H1 (cell line): ENCODE data around the gene TACC2. TPM values are rescaled to one million over a fixed set of nuclear protein-coding genes. Genes with fewer than 3 reads are reported as not detected.

Experiments
- CTCF ChIA-PET: fragments of 300-600 bp; sonication (Branson Sonifier 250); formaldehyde crosslinking; loops from one replicate; lab custom pipeline; 2021; ENCODE audit not compliant: partially characterized antibody; lab: Charles Lee
- POLR2A ChIA-PET: fragments of 300-600 bp; sonication (Branson Sonifier 250); formaldehyde crosslinking; loops from one replicate; lab custom pipeline; 2021; ENCODE audit warnings: inconsistent platforms; ENCODE audit not compliant: partially characterized antibody; lab: Charles Lee
- DNase-seq, 2 experiments: peaks; one replicate each; pipeline versions ENCODE4 v3.0.0 to v3.0.0-alpha.2; 2010 to 2022; ENCODE audit warnings: low spot score in 2 of 2, low read depth in 1 of 2, mixed read lengths in 1 of 2
- FAIRE-seq: peaks from 2 replicates; lab custom pipeline; 2011; peaks lifted over from hg19 to GRCh38; lab: Jason Lieb, UNC
- H2AFZ ChIP-seq: 2 replicates; pipeline ENCODE4 v1.8.1; 2012; ENCODE audit warnings: low read length, inconsistent platforms
- H2AK5ac ChIP-seq: 2 replicates; pipeline ENCODE4 v1.6.1; 2013; ENCODE audit warnings: low read depth, low read length
- H2BK120ac ChIP-seq: replicated peaks from 2 replicates; pipeline ENCODE3; 2013; ENCODE audit warnings: low read depth, low read length, inconsistent platforms
- H2BK12ac ChIP-seq: 2 replicates; pipeline ENCODE4 v1.6.1; 2013; ENCODE audit warnings: low read depth, low read length
- H2BK15ac ChIP-seq: 2 replicates; pipeline ENCODE4 v1.6.1; 2013; ENCODE audit warnings: low read length
- H2BK20ac ChIP-seq: 2 replicates; pipeline ENCODE4 v1.6.1; 2013; ENCODE audit warnings: low read length
- H2BK5ac ChIP-seq: 2 replicates; pipeline ENCODE4 v1.6.1; 2013; ENCODE audit warnings: low read depth, low read length
- H3K14ac ChIP-seq: 2 replicates; pipeline ENCODE4 v1.6.1; 2013; ENCODE audit warnings: inconsistent platforms; ENCODE audit not compliant: insufficient read length
- H3K18ac ChIP-seq: 2 replicates; pipeline ENCODE4 v1.6.1; 2013; ENCODE audit warnings: low read length; ENCODE audit errors: extremely low read depth
- H3K23ac ChIP-seq: 2 replicates; pipeline ENCODE4 v1.6.1; 2013; ENCODE audit warnings: inconsistent platforms; ENCODE audit not compliant: insufficient read length
- H3K23me2 ChIP-seq: 2 replicates; pipeline ENCODE4 v1.6.1; 2013; ENCODE audit warnings: low read depth, low read length
- H3K27ac ChIP-seq: 2 replicates; pipeline ENCODE4 v1.6.1; 2011; ENCODE audit warnings: low read depth, low read length, inconsistent platforms
- H3K27me3 ChIP-seq, 4 experiments: replicated peaks in 1 of 4; 1 replicate in 1 of 4; 2 replicates in 3 of 4; pipeline versions ENCODE4 v1.6.1 to v1.8.1; 2011 to 2013; ENCODE audit warnings: low read length in 3 of 4, mild to moderate bottlenecking in 3 of 4, inconsistent platforms in 2 of 4, mixed read lengths in 2 of 4, moderate library complexity in 1 of 4; ENCODE audit not compliant: control insufficient read depth in 3 of 4, insufficient read depth in 3 of 4; ENCODE audit errors: extremely low read depth in 1 of 4
- H3K36me3 ChIP-seq, 4 experiments: 2 replicates each; pipeline versions ENCODE4 v1.6.1 to v1.8.1; 2011 to 2013; ENCODE audit warnings: mild to moderate bottlenecking in 4 of 4, low read length in 3 of 4, moderate library complexity in 2 of 4, control low read depth in 1 of 4, inconsistent platforms in 1 of 4; ENCODE audit not compliant: insufficient read depth in 4 of 4, control insufficient read depth in 2 of 4
- H3K4ac ChIP-seq: replicated peaks from 2 replicates; pipeline ENCODE3; 2013; ENCODE audit warnings: low read length, low read depth, mixed read lengths, inconsistent platforms; ENCODE audit not compliant: insufficient read length
- H3K4me1 ChIP-seq, 4 experiments: replicated peaks in 1 of 4; 1 replicate in 1 of 4; 2 replicates in 3 of 4; pipeline versions ENCODE4 v1.6.1 to v1.8.1; 2011 to 2013; ENCODE audit warnings: low read length in 3 of 4, inconsistent platforms in 2 of 4, mixed read lengths in 1 of 4; ENCODE audit not compliant: insufficient read depth in 4 of 4, control insufficient read depth in 3 of 4
- H3K4me2 ChIP-seq, 2 experiments: 2 replicates each; pipeline versions ENCODE4 v1.6.1 to v1.8.1; 2011 to 2013; ENCODE audit warnings: low read depth in 2 of 2, low read length in 2 of 2, control low read depth in 1 of 2, inconsistent platforms in 1 of 2, mild to moderate bottlenecking in 1 of 2; ENCODE audit not compliant: insufficient read depth in 1 of 2
- H3K4me3 ChIP-seq, 4 experiments: fragments of 200-600, 300-600 bp in 1 of 4; sonication (generic), shearing (Covaris generic), sonication (Bioruptor Twin) in 1 of 4; 2 replicates each; pipeline versions ENCODE4 v1.5.1 to v1.8.1; 2011 to 2016; ENCODE audit warnings: low read length in 4 of 4, low read depth in 3 of 4, control low read depth in 2 of 4, inconsistent platforms in 2 of 4, mild to moderate bottlenecking in 2 of 4, mixed read lengths in 1 of 4, moderate library complexity in 1 of 4; ENCODE audit not compliant: insufficient read depth in 2 of 4; ENCODE audit errors: extremely low read depth in 1 of 4
- H3K56ac ChIP-seq: replicated peaks from 2 replicates; pipeline ENCODE3; 2013; ENCODE audit warnings: low read depth, mild to moderate bottlenecking, mixed read lengths, low read length, inconsistent platforms; ENCODE audit not compliant: insufficient read length
- H3K79me1 ChIP-seq: 2 replicates; pipeline ENCODE4 v1.6.1; 2013; ENCODE audit warnings: low read depth, low read length, control low read depth
- H3K79me2 ChIP-seq, 2 experiments: 2 replicates each; pipeline versions ENCODE4 v1.6.1 to v1.8.1; 2012 to 2013; ENCODE audit warnings: low read length in 2 of 2, mild to moderate bottlenecking in 2 of 2, inconsistent platforms in 1 of 2; ENCODE audit not compliant: insufficient read depth in 2 of 2, control insufficient read depth in 1 of 2
- H3K9ac ChIP-seq, 4 experiments: replicated peaks in 1 of 4; 1 replicate in 1 of 4; 2 replicates in 3 of 4; pipeline versions ENCODE4 v1.6.1 to v1.8.1; 2011 to 2013; ENCODE audit warnings: low read depth in 3 of 4, low read length in 3 of 4, control low read depth in 2 of 4, mild to moderate bottlenecking in 2 of 4, moderate library complexity in 2 of 4, inconsistent platforms in 1 of 4; ENCODE audit errors: extremely low read depth in 1 of 4
- H3K9me3 ChIP-seq, 2 experiments: 2 replicates each; pipeline versions ENCODE4 v1.6.1 to v1.8.1; 2012 to 2013; ENCODE audit warnings: mild to moderate bottlenecking in 2 of 2, moderate library complexity in 2 of 2, control low read depth in 1 of 2, inconsistent platforms in 1 of 2, low read depth in 1 of 2, low read length in 1 of 2, mixed read lengths in 1 of 2; ENCODE audit not compliant: insufficient read depth in 2 of 2
- H4K20me1 ChIP-seq, 2 experiments: replicated peaks in 1 of 2; 2 replicates each; pipeline versions ENCODE3 to v1.8.1; 2011 to 2013; ENCODE audit warnings: inconsistent platforms in 2 of 2, low read length in 2 of 2, mild to moderate bottlenecking in 1 of 2; ENCODE audit not compliant: insufficient read depth in 2 of 2, control insufficient read depth in 1 of 2
- H4K5ac ChIP-seq: 2 replicates; pipeline ENCODE4 v1.6.1; 2013; ENCODE audit warnings: low read length, low read depth, mixed read lengths, inconsistent platforms; ENCODE audit not compliant: insufficient read length
- H4K8ac ChIP-seq: 2 replicates; pipeline ENCODE4 v1.8.0; 2013; ENCODE audit warnings: mild to moderate bottlenecking, moderate library complexity, low read length, inconsistent platforms; ENCODE audit not compliant: insufficient read depth; ENCODE audit errors: extremely low read depth
- H4K91ac ChIP-seq: replicated peaks from 2 replicates; pipeline ENCODE3; 2013; ENCODE audit warnings: low read length, mixed read lengths, inconsistent platforms; ENCODE audit not compliant: insufficient read length
- CREB1 ChIP-seq: IDR thresholded peaks from 2 replicates; pipeline ENCODE4 v1.6.1; 2012; ENCODE audit warnings: inconsistent platforms
- GABPA ChIP-seq: IDR thresholded peaks from 2 replicates; pipeline ENCODE4 v1.6.1; 2011; ENCODE audit warnings: mild to moderate bottlenecking, low read length, moderate library complexity, borderline replicate concordance; ENCODE audit not compliant: insufficient read depth
- HDAC2 ChIP-seq, 2 experiments: fragments of 300-600 bp in 1 of 2; sonication (generic) in 1 of 2; IDR thresholded peaks; 2 replicates each; pipeline ENCODE4 v1.6.1; 2011 to 2012; ENCODE audit warnings: low read depth in 2 of 2, low read length in 2 of 2, mild to moderate bottlenecking in 2 of 2, moderate library complexity in 2 of 2, borderline replicate concordance in 1 of 2, inconsistent platforms in 1 of 2
- HDAC6 ChIP-seq: IDR thresholded peaks from one replicate; pipeline ENCODE4 v1.7.1; 2012; ENCODE audit warnings: low read depth, mild to moderate bottlenecking, inconsistent platforms, low read length, moderate library complexity
- JUN ChIP-seq: IDR thresholded peaks from 2 replicates; pipeline ENCODE4 v1.6.1; 2011; ENCODE audit warnings: low read depth, mild to moderate bottlenecking, improper control_type of control experiment, low read length
- RBBP5 ChIP-seq: IDR thresholded peaks from 2 replicates; pipeline ENCODE4 v1.7.1; 2012; ENCODE audit warnings: low read depth, mild to moderate bottlenecking, inconsistent platforms, low read length, moderate library complexity, borderline replicate concordance
- SP2 ChIP-seq: IDR thresholded peaks from 2 replicates; pipeline ENCODE4 v1.6.1; 2012; ENCODE audit warnings: mild to moderate bottlenecking, low read length, inconsistent platforms
- SUZ12 ChIP-seq: fragments of 200-600 bp; sonication (generic); IDR thresholded peaks from 2 replicates; pipeline ENCODE4 v1.6.1; 2012; ENCODE audit warnings: mild to moderate bottlenecking, inconsistent platforms, low read length, moderate library complexity, mixed read lengths
- TAF1 ChIP-seq: IDR thresholded peaks from 2 replicates; pipeline ENCODE4 v1.6.1; 2011; ENCODE audit warnings: mild to moderate bottlenecking, low read depth, low read length
- TBP ChIP-seq: IDR thresholded peaks from 2 replicates; pipeline ENCODE4 v1.6.1; 2011; ENCODE audit warnings: low read depth, low read length, improper control_type of control experiment
- YY1 ChIP-seq: IDR thresholded peaks from 2 replicates; pipeline ENCODE4 v1.6.1; 2011; ENCODE audit warnings: low read depth, mild to moderate bottlenecking, low read length
- WGBS, 2 experiments: shearing (Covaris generic) in 1 of 2; methylation state at CpG; one replicate each; pipeline versions ENCODE4 v1.1.6 to v1.1.7; 2013 to 2015; ENCODE audit warnings: low lambda C conversion rate in 2 of 2, mixed read lengths in 2 of 2, inconsistent platforms in 1 of 2, low coverage in 1 of 2, missing lambda C conversion rate in 1 of 2; ENCODE audit not compliant: insufficient replicate concordance in 2 of 2, insufficient coverage in 1 of 2, insufficient read length in 1 of 2; ENCODE audit errors: extremely low coverage in 1 of 2, missing lambda C conversion rate in 1 of 2; 5-methylcytosine and 5-hydroxymethylcytosine counted together
- polyA plus RNA-seq, 7 experiments: library from polyadenylated mRNA; depleted of rRNA in 3 of 7; stranded (reverse) in 5 of 7; unstranded in 2 of 7; fragments of >200 nt in 5 of 7; fragments of 200-250 nt in 2 of 7; gene quantifications; 1 replicate in 5 of 7; 2 replicates in 1 of 7; 4 replicates in 1 of 7; pipeline versions ENCODE4 v1.2.1 to v1.2.3, GENCODE V29; 2011 to 2013; ENCODE audit warnings: missing spikeins in 2 of 7, mixed read lengths in 2 of 7
- total RNA-seq: library from RNA; stranded (reverse); fragmentation: NEBNext Ultra II Directional; extraction: Animal tissue kit (Norgen Biotek cat#: 25700); gene quantifications from 2 replicates; pipeline ENCODE4 v1.2.1, GENCODE V29; 2021
- TF ChIP-seq, protein P1 (sequence below), 3 experiments: IDR thresholded peaks; 1 replicate in 2 of 3; 2 replicates in 1 of 3; pipeline versions ENCODE4 v1.5.1 to v1.6.1; 2011; ENCODE audit warnings: low read length in 3 of 3, mild to moderate bottlenecking in 3 of 3, inconsistent platforms in 2 of 3, low read depth in 1 of 3, moderate library complexity in 1 of 3; ENCODE audit not compliant: insufficient read depth in 1 of 3; ENCODE audit errors: control extremely low read depth in 1 of 3

Gene TACC2
- total and polyA plus RNA-seq, 2 of the 8 experiments (the other 6 are each of a cell fraction or from before 2014, with no cell fraction given), result 21.2 to 46.6 TPM

DNA sequence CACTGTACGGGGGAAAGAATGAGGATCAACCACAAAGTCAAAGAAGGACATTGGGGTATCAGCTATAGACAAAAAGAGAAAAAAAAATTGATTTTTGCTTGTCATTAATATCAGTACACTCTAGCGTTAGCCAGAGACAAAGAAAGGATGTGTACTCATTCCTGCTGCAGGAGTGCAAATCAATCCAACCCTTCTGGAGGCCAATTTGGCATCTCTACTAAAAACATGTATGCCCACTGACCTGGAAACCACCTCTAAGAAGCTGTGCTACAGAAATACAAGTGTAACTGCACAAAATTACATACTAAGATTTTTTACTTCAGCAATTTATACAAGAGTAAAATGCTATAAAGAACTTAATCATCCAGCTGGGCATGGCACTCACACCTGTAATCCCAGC, 27.5 kb upstream of the TACC2 start:
- Histone ChIP-seq H3K9me3 (no peaks in the 10 kb centered on the region), H3K4me2 (no peak overlapping the region), H3K79me1 (no peaks in the 10 kb centered on the region), H3K9ac (no peak overlapping the region), H3K4ac (no peak overlapping the region), H2AK5ac (no peak overlapping the region), H3K27ac (no peak overlapping the region), H2BK12ac (no peak overlapping the region), H3K79me2 (no peaks in the 10 kb centered on the region), H3K36me3 (peaks cover under 1 to 62% (median 19%) of the 10 kb centered on the region in 4 experiments; a peak in 7 of 8 replicates), H4K91ac (no peak overlapping the region), H3K4me1 (peaks cover 0 to 4% (median under 1%) of the 10 kb centered on the region in 4 experiments; a peak in 3 of 7 replicates), H2AFZ (no peak overlapping the region), H4K8ac (no peak overlapping the region), H2BK20ac (no peak overlapping the region), H3K14ac (no peak overlapping the region), H2BK120ac (no peak overlapping the region), H4K5ac (no peak overlapping the region), H3K27me3 (no peaks in the 10 kb centered on the region), H3K18ac (no peak overlapping the region), H3K23me2 (no peaks in the 10 kb centered on the region), H4K20me1 (no peaks in the 10 kb centered on the region), H2BK15ac (no peak overlapping the region), H3K4me3 (no peak overlapping the region), H2BK5ac (no peak overlapping the region), H3K56ac (no peak overlapping the region), H3K23ac (no peak overlapping the region)
- 98% methylated on average over 2 of the region's 2 CpGs; no CpG with 5 or more reads in 1 of the 2 experiments for WGBS, 2 experiments
- POLR2A ChIA-PET, result interaction anchor here (0.9 to 1.7 kb wide), 5 partner anchors 10 to 33 kb away, joined by 3 to 8 read pairs (median 4); partner anchors contain the start of genes ATE1 and NSMCE4A
- DNase-seq (no peak), FAIRE-seq (no peak)
- CTCF ChIA-PET, result interaction anchor here (0.7 to 0.8 kb wide), 2 partner anchors 30 to 158 kb away, joined by 3 read pairs; no protein-coding TSS in a partner anchor
- TF ChIP-seq GABPA, result no peak
- TF ChIP-seq SP2, result no peak
- TF ChIP-seq RBBP5, result no peak
- TF ChIP-seq HDAC2 (IDR thresholded peaks at IDR 0.05; ENCODE audit: borderline replicate concordance in 1 of 2, low read depth in 2 of 2, low read length in 2 of 2), result no peak
- TF ChIP-seq SUZ12, result no peak
- no peak for TF ChIP-seq CREB1
- TF ChIP-seq, protein P1, sequence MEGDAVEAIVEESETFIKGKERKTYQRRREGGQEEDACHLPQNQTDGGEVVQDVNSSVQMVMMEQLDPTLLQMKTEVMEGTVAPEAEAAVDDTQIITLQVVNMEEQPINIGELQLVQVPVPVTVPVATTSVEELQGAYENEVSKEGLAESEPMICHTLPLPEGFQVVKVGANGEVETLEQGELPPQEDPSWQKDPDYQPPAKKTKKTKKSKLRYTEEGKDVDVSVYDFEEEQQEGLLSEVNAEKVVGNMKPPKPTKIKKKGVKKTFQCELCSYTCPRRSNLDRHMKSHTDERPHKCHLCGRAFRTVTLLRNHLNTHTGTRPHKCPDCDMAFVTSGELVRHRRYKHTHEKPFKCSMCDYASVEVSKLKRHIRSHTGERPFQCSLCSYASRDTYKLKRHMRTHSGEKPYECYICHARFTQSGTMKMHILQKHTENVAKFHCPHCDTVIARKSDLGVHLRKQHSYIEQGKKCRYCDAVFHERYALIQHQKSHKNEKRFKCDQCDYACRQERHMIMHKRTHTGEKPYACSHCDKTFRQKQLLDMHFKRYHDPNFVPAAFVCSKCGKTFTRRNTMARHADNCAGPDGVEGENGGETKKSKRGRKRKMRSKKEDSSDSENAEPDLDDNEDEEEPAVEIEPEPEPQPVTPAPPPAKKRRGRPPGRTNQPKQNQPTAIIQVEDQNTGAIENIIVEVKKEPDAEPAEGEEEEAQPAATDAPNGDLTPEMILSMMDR (IDR thresholded peaks at IDR 0.05; ENCODE audit: control extremely low read depth in 1 of 3, insufficient read depth in 1 of 3, low read depth in 1 of 3, low read length in 3 of 3), result no peak
- no peak for TF ChIP-seq JUN
- TF ChIP-seq TBP, result no peak
- no peak for TF ChIP-seq TAF1
- TF ChIP-seq HDAC6, result no peak
- no peak for TF ChIP-seq YY1
